GM23338 (cell line): ENCODE measurements around the gene CAMTA1. TPM values are rescaled to one million over a fixed set of nuclear protein-coding genes. Genes with fewer than 3 reads are reported as not detected.

ENCODE experiments used
- ATAC-seq: fragments of 200-7000 bp; cut with Tn5 transposase; 3 replicates; pipeline ENCODE4 v1.9.1; 2020
- DNase-seq: peaks from one replicate; pipeline ENCODE4 v3.0.0-alpha.2; 2015; ENCODE audit warnings: low spot score
- H2AFZ ChIP-seq: fragments of 200-600 bp; sonication (generic); 2 replicates; pipeline ENCODE4 v1.8.0; 2016; ENCODE audit warnings: antibody characterized with exemption, mild to moderate bottlenecking, moderate library complexity
- H3F3A ChIP-seq: fragments of 200-600 bp; sonication (generic); replicated peaks from 2 replicates; pipeline ENCODE4 v1.8.0; 2017; ENCODE audit warnings: antibody characterized with exemption, mixed run types, low read depth
- H3K27ac ChIP-seq: fragments of 200-600 bp; sonication (generic); 2 replicates; pipeline ENCODE4 v1.6.1; 2016; ENCODE audit warnings: low read depth
- H3K27me3 ChIP-seq: fragments of 200-600 bp; sonication (generic); 2 replicates; pipeline ENCODE4 v1.8.0; 2016; ENCODE audit warnings: mild to moderate bottlenecking, mixed run types, moderate library complexity; ENCODE audit not compliant: insufficient read depth
- H3K36me3 ChIP-seq: fragments of 200-600 bp; sonication (generic); 2 replicates; pipeline ENCODE4 v1.8.0; 2016; ENCODE audit warnings: mild to moderate bottlenecking; ENCODE audit not compliant: insufficient read depth
- H3K4me1 ChIP-seq: fragments of 200-600 bp; sonication (generic); 2 replicates; pipeline ENCODE4 v1.8.0; 2016; ENCODE audit warnings: mild to moderate bottlenecking, moderate library complexity; ENCODE audit not compliant: insufficient read depth
- H3K4me2 ChIP-seq: fragments of 200-600 bp; sonication (generic); 2 replicates; pipeline ENCODE4 v1.7.1; 2017; ENCODE audit warnings: mixed run types
- H3K4me3 ChIP-seq: fragments of 200-600 bp; sonication (generic); 2 replicates; pipeline ENCODE4 v1.6.1; 2016; ENCODE audit warnings: mixed run types
- H3K79me2 ChIP-seq: fragments of 200-600 bp; sonication (generic); replicated peaks from 2 replicates; pipeline ENCODE4 v1.8.0; 2017; ENCODE audit warnings: mild to moderate bottlenecking; ENCODE audit not compliant: insufficient read depth
- H3K9me2 ChIP-seq: fragments of 200-600 bp; sonication (generic); 2 replicates; pipeline ENCODE4 v1.8.0; 2017; ENCODE audit not compliant: insufficient read depth
- H4K20me1 ChIP-seq: fragments of 200-600 bp; sonication (generic); replicated peaks from 2 replicates; pipeline ENCODE4 v1.8.0; 2017; ENCODE audit warnings: mild to moderate bottlenecking; ENCODE audit not compliant: insufficient read depth
- H3K27ac Mint-ChIP-seq: 2 replicates; pipeline ENCODE4 v1.8.0; 2020; ENCODE audit warnings: inconsistent platforms, mild to moderate bottlenecking, moderate library complexity, mixed read lengths
- H3K27me3 Mint-ChIP-seq: 3 replicates; pipeline ENCODE4 v1.8.0; 2022; ENCODE audit warnings: low read depth, mild to moderate bottlenecking, moderate library complexity, mixed read lengths, inconsistent platforms; ENCODE audit not compliant: insufficient read depth, poor library complexity
- H3K36me3 Mint-ChIP-seq: 3 replicates; pipeline ENCODE4 v1.8.0; 2021; ENCODE audit warnings: low read depth, mild to moderate bottlenecking, inconsistent platforms, moderate library complexity, mixed read lengths
- H3K4me1 Mint-ChIP-seq: 3 replicates; pipeline ENCODE4 v1.8.0; 2020; ENCODE audit warnings: mild to moderate bottlenecking, inconsistent platforms, mixed read lengths
- H3K4me3 Mint-ChIP-seq: 3 replicates; pipeline ENCODE4 v1.8.0; 2021; ENCODE audit warnings: moderate library complexity, mild to moderate bottlenecking, inconsistent platforms, mixed read lengths
- H3K9me3 Mint-ChIP-seq: 3 replicates; pipeline ENCODE4 v1.8.0; 2020; ENCODE audit warnings: moderate library complexity, mild to moderate bottlenecking, inconsistent platforms, mixed read lengths
- CREB1 ChIP-seq: fragments of 250-450 bp; sonication (Bioruptor Pico); IDR thresholded peaks from 2 replicates; pipeline ENCODE4 v1.5.0; 2020; ENCODE audit warnings: low read depth, mild to moderate bottlenecking, moderate library complexity
- ETS1 ChIP-seq: IDR thresholded peaks from 2 replicates; pipeline ENCODE4 v1.6.1; 2016; ENCODE audit warnings: antibody characterized with exemption
- EZH2 ChIP-seq: fragments of 200-600 bp; sonication (generic); IDR thresholded peaks from one replicate; pipeline ENCODE4 v1.8.0; 2017; ENCODE audit warnings: antibody characterized with exemption, mild to moderate bottlenecking, low read depth; ENCODE audit not compliant: unreplicated experiment
- EZH2phosphoT487 ChIP-seq: fragments of 200-600 bp; sonication (generic); IDR thresholded peaks from one replicate; pipeline ENCODE4 v1.8.1; 2018; ENCODE audit warnings: antibody characterized with exemption; ENCODE audit not compliant: unreplicated experiment
- JUNB ChIP-seq: IDR thresholded peaks from one replicate; pipeline ENCODE4 v1.6.1; 2016; ENCODE audit warnings: antibody characterized with exemption; ENCODE audit not compliant: unreplicated experiment
- NANOG ChIP-seq: IDR thresholded peaks from 2 replicates; pipeline ENCODE4 v1.6.1; 2016; ENCODE audit warnings: antibody characterized with exemption, borderline replicate concordance
- POLR2AphosphoS5 ChIP-seq: IDR thresholded peaks from 2 replicates; pipeline ENCODE4 v1.6.1; 2016; ENCODE audit warnings: antibody characterized with exemption, low read depth
- REST ChIP-seq: IDR thresholded peaks from one replicate; pipeline ENCODE4 v1.6.1; 2018; ENCODE audit warnings: antibody characterized with exemption; ENCODE audit not compliant: unreplicated experiment
- STAT1 ChIP-seq: IDR thresholded peaks from one replicate; pipeline ENCODE4 v1.6.1; 2016; ENCODE audit warnings: antibody characterized with exemption; ENCODE audit not compliant: unreplicated experiment
- ZNF114 ChIP-seq: fragments of 250-450 bp; sonication (Bioruptor Pico); IDR thresholded peaks from 2 replicates; pipeline ENCODE4 v1.5.0; 2020; ENCODE audit warnings: mild to moderate bottlenecking, moderate library complexity
- ZNF331 ChIP-seq: fragments of 250-450 bp; sonication (Bioruptor Pico); IDR thresholded peaks from 2 replicates; pipeline ENCODE4 v1.5.0; 2020; ENCODE audit warnings: low read depth, mild to moderate bottlenecking, moderate library complexity
- ZNF462 ChIP-seq: fragments of 250-450 bp; sonication (Bioruptor Pico); IDR thresholded peaks from 2 replicates; pipeline ENCODE4 v1.5.0; 2020; ENCODE audit warnings: mild to moderate bottlenecking, moderate library complexity
- polyA plus RNA-seq: library from polyadenylated mRNA; unstranded; fragments of >200 nt; fragmentation: Nextera tagmentation; extraction: Ambion mirVana; gene quantifications from 2 replicates; pipeline ENCODE4 v1.2.1, GENCODE V29; 2016
- total RNA-seq: library from RNA; depleted of rRNA; stranded (reverse); fragments of >200 nt; shearing (Covaris generic); gene quantifications from 2 replicates; pipeline ENCODE4 v1.2.3, GENCODE V29; 2014

The CAMTA1 gene
- total and polyA plus RNA-seq, 2 experiments from 2014 or later: 115 to 519 TPM

- Histone ChIP-seq H3K27ac (no peak overlapping the region), H3K4me2 (no peak overlapping the region), H3K4me3 (no peak overlapping the region), H2AFZ (no peak overlapping the region), H3K27me3 (no peaks in the 10 kb centered on the region), H4K20me1 (no peaks in the 10 kb centered on the region), H3F3A (no peaks in the 10 kb centered on the region), H3K36me3 (no peaks in the 10 kb centered on the region), H3K9me2 (no peaks in the 10 kb centered on the region), H3K79me2 (no peaks in the 10 kb centered on the region), H3K4me1 (no peaks in the 10 kb centered on the region)
- H3K9me3 Mint-ChIP-seq: no peaks in the 10 kb centered on the region
- no peak overlapping the region for H3K27ac Mint-ChIP-seq
- peaks cover 2% of the 10 kb centered on the region; the same call in 1 of the 3 replicates for H3K4me1 Mint-ChIP-seq
- no peaks in the 10 kb centered on the region for H3K36me3 Mint-ChIP-seq
- ATAC-seq: no peak
- no peak for TF ChIP-seq REST
- TF ChIP-seq EZH2: no peak
- no peak for TF ChIP-seq POLR2AphosphoS5
- no peak for TF ChIP-seq EZH2phosphoT487
- no peak for TF ChIP-seq ZNF462
- no peak for TF ChIP-seq ZNF331 (CRISPR knock-in tag)
- TF ChIP-seq JUNB: no peak
- no peak for TF ChIP-seq CREB1 (CRISPR knock-in tag)
- TF ChIP-seq ZNF114 (CRISPR knock-in tag): no peak
- no peak for TF ChIP-seq ETS1
- TF ChIP-seq STAT1: no peak
- no peak for TF ChIP-seq NANOG
- H3K27me3 Mint-ChIP-seq: peaks cover 1% of the 10 kb centered on the region
- H3K4me3 Mint-ChIP-seq: no peak overlapping the region
- no peak for DNase-seq
These were observed 435.5 kb downstream of the CAMTA1 start for GRCh38 chr1:7220712-7221252.
